GM13976 (cell line): Measurements from ENCODE around the gene KIAA1328.

Experiments used
- DNase-seq: peaks from one replicate; pipeline ENCODE4 v3.0.0; 2012; ENCODE audit warnings: low spot score
- in situ Hi-C: fragments of 300-500 bp; cut with MboI; formaldehyde crosslinking; loops from one replicate; pipeline ENCODE4 v1.12.0; 2022; ENCODE audit warnings: low sequenced_read_pairs, mixed read lengths, inconsistent platforms; ENCODE audit not compliant: unreplicated experiment
- TF ChIP-seq, protein P1 (sequence below): IDR thresholded peaks from 2 replicates; pipeline ENCODE4 v1.5.1; 2012; ENCODE audit warnings: borderline replicate concordance, mild to moderate bottlenecking; ENCODE audit not compliant: insufficient read depth; ENCODE audit errors: extremely low read depth, missing control alignments, control extremely low read depth

Gene KIAA1328

DNA sequence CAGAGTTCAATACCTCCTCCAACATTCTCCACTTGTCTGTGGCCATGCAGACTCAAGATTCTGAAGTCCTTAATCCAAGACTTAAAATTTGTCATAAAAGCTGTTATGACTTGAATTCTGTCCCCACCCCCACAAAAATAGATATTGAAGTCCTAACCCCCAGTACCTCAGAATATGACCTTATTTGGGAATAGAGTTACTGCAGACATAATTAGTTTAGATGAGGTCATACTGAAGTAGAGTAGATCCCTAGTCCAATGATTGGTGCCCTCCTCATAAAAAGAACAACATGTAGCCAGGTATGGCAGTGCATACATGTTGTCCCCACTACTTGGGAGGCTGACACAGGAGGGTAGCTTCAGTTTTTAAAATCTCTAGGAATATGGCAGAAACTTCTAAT, 9.3 kb upstream of the KIAA1328 start:
- in situ Hi-C loops, result loop anchor here (25.0 kb wide), 1 partner anchor 732 kb away; no protein-coding TSS in a partner anchor
- TF ChIP-seq, protein P1, sequence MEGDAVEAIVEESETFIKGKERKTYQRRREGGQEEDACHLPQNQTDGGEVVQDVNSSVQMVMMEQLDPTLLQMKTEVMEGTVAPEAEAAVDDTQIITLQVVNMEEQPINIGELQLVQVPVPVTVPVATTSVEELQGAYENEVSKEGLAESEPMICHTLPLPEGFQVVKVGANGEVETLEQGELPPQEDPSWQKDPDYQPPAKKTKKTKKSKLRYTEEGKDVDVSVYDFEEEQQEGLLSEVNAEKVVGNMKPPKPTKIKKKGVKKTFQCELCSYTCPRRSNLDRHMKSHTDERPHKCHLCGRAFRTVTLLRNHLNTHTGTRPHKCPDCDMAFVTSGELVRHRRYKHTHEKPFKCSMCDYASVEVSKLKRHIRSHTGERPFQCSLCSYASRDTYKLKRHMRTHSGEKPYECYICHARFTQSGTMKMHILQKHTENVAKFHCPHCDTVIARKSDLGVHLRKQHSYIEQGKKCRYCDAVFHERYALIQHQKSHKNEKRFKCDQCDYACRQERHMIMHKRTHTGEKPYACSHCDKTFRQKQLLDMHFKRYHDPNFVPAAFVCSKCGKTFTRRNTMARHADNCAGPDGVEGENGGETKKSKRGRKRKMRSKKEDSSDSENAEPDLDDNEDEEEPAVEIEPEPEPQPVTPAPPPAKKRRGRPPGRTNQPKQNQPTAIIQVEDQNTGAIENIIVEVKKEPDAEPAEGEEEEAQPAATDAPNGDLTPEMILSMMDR, result no peak
- no peak for DNase-seq

DNA sequence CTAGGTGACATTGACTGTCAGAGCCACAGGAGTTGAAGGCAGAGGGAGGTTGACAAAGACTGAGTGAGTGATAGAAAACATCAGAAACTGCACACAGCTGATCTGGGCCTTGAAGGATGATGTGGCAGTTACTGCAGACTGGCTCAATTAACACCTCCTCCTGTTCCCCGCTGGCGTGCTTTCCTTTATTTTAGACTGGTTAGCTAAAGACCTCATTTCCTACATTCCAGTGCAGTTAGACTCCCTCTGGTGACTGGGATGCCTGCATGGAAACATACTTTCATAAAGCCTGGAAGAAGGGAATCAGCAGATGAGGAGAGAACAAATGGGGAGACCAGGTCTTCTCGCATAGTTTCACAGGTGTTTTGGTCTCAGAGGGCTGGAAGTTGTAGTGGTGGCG, 7.2 kb upstream of the KIAA1328 start:
- TF ChIP-seq, protein P1, result no peak
- DNase-seq, result no peak
- in situ Hi-C loops, result loop anchor here (25.0 kb wide), 1 partner anchor 734 kb away; no protein-coding TSS in a partner anchor

DNA sequence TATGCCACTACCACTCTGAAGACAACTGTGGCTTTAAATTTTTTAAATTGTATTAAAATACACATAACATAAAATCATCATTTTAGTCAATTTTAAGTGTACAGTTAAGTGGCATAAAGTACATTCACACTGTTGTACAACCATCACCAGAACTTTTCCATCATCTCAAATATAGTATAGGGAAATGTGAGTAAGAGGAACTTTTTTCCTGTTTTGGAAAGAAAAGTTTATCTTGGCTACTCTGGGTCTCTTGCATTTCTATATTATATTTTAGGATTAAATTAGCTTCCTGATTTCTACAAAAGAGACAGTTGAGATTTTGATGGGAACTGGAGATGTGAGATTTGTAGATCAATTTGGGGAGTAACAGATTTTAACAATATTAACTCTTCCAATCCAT, 3.4 kb upstream of the KIAA1328 start:
- TF ChIP-seq, protein P1, result no peak
- DNase-seq, result no peak
- in situ Hi-C loops, result no loop called here

DNA sequence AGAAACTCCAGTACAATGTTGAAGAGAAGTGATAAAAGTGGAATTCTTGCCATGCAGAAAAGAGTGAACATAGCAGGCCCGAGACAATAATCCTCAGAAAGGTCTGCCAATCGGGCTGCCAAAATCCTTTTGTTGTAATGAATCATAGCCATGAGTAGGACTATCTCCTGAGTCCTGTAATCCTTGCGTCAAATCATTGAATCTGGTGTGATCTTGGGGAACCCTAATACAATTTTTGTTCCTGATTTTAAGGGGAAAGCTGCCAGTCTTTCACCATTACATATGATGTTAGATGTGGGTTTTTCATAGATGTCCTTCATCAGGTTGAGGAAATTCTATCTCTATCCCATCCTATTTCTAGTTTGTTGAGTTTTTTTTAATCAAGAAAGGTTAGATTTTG, 2.4 kb upstream of the KIAA1328 start:
- DNase-seq, result no peak
- in situ Hi-C loops, result no loop called here
- TF ChIP-seq, protein P1, result no peak

DNA sequence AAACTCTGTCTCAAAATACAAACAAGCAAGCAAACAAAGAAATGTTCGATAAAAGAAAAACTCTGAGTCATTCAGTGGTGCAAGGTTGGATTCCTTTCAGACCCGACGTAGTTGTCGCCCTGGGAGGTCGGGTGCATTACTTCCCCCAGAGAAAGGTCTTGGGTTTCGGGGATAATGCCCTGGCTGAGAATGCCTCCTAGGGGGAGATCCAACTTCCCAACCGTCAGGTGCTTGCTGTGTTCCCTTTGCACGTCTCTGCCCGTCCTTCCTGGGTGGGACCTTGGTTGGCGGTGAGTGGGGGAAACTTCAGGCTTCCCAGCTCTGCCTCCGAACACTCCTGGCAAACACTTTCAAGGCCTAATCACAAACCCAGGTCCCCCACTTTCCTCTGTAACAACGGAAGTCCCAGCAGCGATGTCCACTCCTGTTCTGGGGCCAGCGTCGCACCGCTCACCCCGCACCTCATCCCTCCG, 734 bp upstream of the KIAA1328 start:
- DNase-seq, result no peak

DNA sequence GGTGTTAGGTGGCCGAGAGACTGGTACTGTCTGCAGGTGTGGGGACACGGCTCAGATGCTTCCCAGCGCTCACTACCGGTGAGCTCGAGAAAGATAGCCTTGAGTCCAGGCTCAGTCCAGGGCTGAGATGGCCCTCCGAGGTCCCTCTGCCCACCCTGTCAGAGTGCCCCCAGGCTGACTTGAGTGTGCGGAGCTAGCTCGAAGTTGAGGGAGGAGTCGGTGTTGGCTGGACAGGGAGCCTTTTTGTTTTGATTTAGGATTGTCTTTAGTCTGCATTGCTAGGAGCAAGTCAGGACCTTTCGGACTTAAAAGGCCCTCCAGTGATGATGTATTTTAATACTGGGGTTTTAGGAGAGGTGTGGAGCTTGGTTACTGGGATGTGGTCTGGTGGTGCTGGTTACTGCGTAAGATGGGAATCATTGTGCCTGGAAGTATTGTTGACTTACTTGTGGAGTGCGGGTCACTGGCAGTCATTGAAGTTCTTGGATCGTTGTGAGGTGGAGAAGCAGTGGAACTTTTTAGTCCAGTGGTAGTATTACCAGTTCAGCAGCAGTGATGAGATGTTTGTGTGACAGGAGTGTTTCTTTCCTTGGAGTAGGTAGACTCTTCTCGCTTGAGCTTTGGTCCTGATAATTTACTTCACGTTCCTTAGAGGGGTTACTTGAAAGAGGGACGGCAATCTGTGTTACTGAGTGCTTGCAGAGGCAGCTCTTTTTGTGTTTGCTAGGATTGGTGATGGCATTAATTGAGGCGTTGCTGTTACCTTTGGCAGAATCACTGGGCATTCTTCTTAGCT, 633 bp downstream of the KIAA1328 start:
- in situ Hi-C loops, result no loop called here
- DNase-seq, result no peak
- TF ChIP-seq, protein P1, result no peak

More for the DNA sequence above, 734 bp upstream of the KIAA1328 start:
- in situ Hi-C loops, result no loop called here
- TF ChIP-seq, protein P1, result no peak
